GM19025 (cell line): ENCODE results near the gene TRAK1.

Experiments used
- ATAC-seq: cut with Tn5 transposase; IDR thresholded peaks from one replicate; pipeline ENCODE4 v1.9.1; 2021; ENCODE audit warnings: mild to moderate bottlenecking, low read depth, moderate library complexity; ENCODE audit not compliant: unreplicated experiment

TRAK1 gene

GRCh38 chr3:42175386-42176240, 84.5 kb downstream of the TRAK1 start:
- no peak for ATAC-seq

DNA sequence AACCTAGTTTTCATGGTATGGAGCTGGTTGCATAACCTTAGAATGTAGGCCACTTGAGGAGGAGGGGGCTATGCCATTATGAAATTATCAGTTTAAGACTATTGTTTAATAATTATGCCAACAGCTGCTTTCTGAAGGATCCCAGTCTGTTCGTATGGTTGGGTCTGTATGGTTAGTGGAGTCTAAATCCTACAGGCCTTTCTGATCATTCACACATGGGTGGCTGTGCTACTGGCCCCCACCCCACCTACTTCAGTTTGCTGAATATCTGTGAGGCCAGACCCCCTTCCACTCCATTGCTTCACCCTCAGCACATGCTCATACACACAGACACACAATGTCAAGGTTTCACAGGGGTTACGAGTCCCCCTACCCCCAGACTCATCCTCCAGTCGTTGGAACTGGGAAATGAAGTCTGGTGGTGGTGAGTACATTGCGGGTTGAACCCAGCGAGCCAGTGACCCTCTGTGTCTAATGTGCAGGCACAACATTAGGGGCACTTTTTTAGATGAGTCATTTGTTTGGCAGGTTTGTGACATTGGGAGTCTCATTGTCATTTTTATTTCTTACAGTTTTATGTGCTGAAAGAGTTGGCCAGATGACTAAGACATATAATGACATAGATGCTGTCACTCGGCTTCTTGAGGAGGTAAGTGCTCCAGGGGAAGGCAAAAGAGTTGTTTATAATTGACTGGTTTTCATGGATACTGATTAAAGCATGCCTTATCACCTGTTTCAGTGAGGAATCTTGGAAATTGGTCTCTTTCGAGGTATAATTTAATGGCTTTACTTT, 85.3 kb downstream of the TRAK1 start:
- ATAC-seq, result no peak

GRCh38 chr3:42177068-42177800, 86.1 kb downstream of the TRAK1 start:
- ATAC-seq, result no peak

DNA sequence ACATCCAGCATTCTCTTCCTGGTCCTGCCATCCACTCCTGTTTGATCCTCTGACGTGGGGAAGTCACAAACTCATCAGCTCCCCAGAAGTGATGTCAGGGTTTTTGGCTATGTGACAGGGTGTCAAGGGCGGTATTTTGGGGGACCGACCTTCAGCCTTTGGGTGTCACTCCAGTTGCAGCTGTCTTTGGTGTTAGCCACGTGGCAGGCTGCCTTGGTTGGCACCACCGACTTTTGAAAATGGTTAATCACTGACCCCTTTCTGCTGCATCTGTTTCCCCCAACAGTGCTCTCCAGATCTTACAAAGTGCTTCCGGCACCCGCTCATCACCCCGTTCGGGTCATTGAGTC, 86.6 kb downstream of the TRAK1 start:
- no peak for ATAC-seq

DNA sequence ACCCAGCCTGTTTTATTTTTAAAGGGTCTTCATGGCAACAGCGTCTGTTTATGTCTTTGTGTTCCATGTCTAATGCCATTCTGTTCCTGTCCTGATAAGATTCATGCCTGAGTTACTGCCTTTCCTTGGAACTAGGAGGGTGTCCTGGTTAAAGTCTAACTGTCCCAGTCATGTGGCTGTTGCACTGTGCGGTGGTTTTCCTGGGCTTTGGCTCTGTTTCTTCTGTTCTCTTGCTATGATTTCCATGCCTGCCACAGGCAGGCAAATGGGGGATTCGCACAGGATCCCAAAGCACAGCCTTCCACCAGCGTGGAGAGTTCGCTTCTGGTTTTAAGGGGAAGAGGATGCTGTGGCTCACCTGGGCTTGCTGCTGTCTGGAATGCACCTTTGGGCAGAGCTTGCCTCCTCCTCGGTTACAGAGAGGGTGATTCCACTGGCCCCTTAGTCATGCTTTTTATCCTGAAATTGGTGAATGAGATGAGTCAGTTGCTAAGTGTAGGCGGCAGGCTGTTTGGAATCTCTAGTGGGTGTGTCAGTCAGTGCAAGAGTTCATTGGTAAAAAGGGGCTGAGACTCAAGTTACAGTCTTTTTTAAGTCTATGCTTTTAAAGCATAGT, 88.1 kb downstream of the TRAK1 start:
- no peak for ATAC-seq

GRCh38 chr3:42180901-42181300, 89.7 kb downstream of the TRAK1 start:
- no peak for ATAC-seq

DNA sequence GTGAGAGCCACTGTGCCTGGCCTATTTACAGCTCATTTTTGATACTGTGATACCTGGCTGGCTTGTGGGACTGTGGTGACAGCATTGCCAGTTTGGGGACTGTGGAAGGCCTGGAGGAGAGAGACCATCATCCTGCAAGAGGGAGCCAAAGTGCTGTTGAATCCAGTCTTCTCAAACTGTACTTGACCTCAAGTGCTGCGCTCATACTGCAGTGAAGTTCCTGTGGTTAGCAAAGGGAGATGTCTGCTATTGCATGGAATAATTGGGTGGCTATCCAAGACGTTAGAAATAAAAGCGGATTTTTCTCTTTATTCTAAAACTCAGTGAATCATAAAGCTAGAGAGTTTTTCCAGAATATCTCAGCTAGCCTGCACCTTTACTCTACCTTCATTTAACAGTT, 91.4 kb downstream of the TRAK1 start:
- no peak for ATAC-seq

DNA sequence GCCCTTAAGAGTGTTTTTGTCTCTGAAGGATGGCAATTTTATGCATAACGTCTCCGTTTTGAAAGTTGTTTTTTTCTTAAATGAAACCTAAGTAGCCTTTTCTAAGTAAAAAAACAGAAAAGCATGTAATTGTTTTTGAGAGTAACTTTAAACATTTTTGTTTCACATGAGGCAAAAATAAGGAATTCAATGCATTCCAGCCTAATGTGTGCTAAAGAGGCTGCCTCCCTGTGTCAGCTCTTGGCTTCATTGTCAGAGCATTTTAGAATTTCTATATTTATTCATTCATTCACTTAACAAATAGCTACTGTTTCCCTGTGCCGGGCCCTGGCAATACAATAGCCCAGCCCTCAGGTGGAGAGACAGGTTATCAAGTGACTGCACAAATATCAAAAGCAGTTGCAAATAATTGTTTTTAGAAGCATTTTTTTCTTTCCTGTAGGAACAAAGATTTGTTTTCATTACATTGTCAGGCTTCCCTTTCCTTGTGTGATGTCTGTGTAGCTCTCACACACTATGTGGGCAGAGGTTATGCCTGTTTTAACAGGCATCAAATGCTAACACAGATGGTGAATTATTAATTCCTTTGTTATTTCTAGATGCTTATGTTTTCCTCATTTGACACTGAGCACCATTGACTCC, 93.0 kb downstream of the TRAK1 start:
- ATAC-seq, result no peak

DNA sequence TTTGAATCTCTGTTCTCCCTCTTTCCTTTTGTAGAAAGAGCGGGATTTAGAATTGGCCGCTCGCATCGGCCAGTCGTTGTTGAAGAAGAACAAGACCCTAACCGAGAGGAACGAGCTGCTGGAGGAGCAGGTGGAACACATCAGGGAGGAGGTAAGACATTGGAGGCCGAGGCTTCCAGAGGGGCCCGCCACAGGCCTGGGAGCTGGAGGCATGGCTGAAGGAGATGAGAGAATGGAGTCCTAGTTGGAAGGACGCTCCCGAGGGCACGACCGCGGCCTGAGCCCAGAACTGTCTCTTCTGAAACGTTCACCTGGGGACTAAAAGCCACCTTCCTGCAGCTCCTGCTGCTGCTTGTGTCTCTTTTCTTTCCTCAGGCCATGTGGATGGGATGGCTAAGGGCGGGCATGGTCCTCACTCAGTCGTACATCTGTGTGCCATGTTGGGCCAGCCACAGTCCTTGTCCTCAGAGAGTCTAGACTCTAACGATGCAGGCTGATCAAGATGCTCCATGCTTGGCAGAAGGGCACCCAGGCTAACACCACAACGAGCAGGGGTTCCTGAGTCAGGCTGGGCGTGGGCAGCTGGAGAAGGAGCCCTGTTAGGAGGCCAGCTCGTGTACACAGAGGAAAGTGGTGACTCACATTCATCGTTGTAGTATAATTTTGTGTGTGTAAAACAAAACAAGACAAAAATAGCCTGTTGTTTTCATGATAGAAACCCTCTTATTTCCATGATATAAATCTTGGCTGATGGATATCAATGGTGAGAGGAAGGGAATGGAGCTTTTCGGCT, 93.7 kb downstream of the TRAK1 start:
- ATAC-seq, result no peak

DNA sequence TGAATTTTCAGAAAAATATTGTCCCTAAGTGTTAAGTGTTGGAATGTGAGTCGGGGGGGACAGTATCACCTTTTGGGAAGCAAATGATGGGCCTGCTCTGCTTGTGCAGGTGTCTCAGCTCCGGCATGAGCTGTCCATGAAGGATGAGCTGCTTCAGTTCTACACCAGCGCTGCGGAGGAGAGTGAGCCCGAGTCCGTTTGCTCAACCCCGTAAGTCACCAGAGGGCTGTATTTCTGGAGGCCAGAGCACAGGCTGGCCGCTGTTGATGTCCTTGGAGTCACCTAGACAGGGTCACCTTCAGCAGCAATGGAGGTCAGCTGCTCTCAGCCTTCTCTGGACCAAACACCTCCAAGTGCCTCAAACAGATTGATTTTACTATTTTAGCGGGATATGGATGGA, 96.8 kb downstream of the TRAK1 start:
- no peak for ATAC-seq

GRCh38 chr3:42188376-42188775, 97.2 kb downstream of the TRAK1 start:
- no peak for ATAC-seq

DNA sequence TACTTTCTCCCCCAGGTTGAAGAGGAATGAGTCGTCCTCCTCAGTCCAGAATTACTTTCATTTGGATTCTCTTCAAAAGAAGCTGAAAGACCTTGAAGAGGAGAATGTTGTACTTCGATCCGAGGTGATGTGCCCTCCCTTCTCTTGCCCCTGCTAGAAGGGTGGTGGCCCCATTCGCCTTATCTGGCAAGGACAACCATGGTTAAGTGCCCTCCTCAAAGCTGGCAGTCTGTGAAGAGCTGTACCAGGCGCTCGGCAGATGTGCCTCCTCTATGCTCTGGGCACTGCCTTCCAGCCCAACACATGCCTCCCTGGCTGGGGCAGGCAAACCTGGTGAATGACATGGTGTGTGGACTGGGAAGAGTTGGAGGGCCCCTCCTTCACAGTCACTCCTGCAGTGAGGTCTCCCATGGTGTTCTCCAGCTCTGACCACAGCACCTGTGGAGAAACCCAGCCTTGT, 97.9 kb downstream of the TRAK1 start:
- ATAC-seq, result no peak

DNA sequence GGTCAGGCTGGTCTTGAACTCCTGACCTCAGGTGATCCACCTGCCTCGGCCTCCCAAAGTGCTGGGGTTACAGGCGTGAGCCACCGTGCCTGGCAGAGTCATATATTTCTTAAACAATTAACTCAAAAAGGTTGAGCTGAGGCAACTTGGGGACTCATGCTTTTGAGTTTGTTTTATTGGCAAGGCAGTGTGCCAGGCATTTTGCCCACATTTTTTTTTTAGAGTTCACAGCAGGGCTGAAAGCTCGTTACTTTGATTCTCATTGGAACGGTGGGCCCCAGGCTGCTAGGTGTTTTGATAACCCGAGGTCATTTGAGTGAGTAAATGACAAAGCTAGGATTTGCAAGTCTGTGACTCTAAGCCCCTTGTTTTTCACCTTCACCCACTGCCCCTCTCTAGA, 98.6 kb downstream of the TRAK1 start:
- no peak for ATAC-seq

DNA sequence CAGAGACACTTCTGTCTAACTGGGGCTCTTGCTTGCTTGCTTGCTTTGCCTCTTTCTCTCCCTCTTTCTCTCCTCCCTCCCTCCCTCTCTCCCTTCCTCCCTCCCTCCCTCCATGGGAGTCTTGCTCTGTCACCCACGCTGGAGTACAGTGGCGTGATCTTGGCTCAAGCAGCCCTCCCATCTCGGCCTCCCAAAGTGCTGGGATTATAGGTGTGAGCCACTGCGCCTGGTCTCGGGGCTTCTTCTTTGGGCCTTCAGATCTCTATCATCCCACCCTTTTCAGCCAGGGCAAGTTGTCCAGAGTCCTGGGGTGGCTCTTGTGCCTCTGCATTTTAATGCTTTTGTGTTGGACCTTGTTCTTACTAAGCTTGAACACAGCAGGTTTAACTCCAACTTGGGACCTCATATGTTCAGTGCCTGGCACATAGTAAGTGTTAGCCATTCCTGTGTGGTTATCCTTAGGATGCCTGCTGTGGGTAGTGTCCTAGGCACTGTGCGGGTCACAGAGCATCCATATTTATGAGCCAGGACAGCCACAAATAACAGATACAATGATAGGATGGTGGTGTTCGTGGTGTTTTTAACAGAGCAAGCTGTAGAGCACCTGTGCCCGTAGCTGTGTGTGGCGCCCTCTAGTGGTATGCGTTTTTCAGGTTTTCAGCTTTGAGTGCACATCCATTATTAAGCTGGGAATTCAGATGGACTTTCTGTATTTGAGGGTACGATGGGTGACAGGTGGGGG, 99.7 kb downstream of the TRAK1 start:
- no peak for ATAC-seq

DNA sequence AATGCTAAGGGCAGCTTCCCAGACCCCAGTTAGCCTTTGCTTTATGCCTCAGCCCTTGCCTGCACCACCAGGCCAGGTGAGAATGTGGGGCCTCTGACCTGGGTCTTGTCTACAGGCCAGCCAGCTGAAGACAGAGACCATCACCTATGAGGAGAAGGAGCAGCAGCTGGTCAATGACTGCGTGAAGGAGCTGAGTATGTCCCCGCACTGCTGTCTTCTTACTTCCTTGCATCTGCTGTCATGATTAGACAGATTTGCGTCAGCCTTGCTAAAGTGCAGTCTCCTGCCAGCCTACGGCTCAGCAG, 100.2 kb downstream of the TRAK1 start:
- ATAC-seq, result no peak

GRCh38 chr3:42192334-42193200, 101.4 kb downstream of the TRAK1 start:
- peak; percentile 37 for ATAC-seq

- ATAC-seq, result no peak
Measured at GRCh38 chr3:42194943-42195510, 103.9 kb downstream of the TRAK1 start.

DNA sequence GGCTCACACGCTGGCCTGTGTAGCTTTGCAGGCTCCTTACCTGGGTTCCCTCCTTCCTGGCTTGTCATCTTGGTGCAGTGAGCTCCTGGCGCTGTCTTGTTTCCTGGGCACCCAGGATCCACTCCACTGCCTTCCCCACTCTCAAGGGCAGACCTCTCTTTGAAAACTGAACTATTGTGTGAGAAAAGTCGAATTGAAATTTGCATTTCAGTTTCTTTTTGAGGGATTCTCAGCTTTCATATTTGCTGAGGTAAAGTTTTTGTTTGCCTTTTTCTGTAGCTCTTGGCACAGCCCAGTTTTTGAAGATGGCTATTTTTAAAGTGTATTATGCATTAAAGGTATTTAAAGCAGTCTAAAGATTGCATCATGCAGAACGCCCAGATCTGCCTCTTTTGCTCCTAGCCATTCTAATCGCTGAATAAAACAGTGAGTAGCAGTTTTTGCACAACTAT, 104.7 kb downstream of the TRAK1 start:
- peak; percentile 61 for ATAC-seq
